PC-9 (cell line): ENCODE data around the gene SAG.

ENCODE experiments used
- EZH2 ChIP-seq: fragments of 200-600 bp; sonication (generic); IDR thresholded peaks from 2 replicates; pipeline ENCODE4 v1.8.0; 2017; ENCODE audit warnings: antibody characterized with exemption, low read depth
- TF ChIP-seq, protein P1 (sequence below): fragments of 200-600 bp; sonication (generic); conservative IDR thresholded peaks from 2 replicates; pipeline ENCODE4 v1.6.1; 2017; ENCODE audit warnings: mixed run types, antibody characterized with exemption, mild to moderate bottlenecking, moderate library complexity

DNA sequence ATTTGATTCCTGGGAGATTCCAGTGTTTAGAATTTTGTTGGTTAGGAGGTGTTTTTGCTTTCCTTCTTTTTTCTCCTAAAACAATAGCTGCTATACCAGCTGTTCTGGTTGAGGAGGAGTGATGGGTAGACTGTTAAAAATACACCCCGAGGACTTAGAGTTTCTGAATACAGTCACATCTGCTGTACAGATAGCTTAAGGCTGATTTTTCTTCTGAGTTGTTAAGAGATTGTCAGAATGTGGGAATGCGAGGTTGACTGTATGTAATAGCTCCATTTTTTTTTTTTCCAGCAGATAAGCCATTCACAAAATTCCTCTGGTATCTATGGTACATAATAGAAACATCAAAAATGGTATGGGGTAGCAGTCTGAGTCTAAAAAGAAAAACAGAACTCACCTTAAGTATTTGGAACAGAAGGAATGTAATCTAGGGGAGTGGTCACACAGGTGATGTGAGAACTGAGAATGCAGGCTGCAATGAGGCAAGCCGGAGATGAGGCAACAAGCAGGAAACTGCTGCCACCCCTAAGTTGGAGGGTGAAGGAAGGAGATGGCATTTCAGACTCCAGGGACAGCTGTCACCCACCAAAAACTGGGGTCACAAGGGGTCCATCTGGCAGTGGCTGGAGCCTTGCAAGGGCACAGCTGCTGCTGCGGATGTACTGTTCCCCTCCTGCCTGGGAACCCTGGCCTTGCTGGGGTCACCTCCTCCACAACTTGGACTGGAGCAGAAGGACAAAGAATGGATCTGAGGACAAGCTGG lies 49.1 kb downstream of the SAG start:
- TF ChIP-seq, protein P1, sequence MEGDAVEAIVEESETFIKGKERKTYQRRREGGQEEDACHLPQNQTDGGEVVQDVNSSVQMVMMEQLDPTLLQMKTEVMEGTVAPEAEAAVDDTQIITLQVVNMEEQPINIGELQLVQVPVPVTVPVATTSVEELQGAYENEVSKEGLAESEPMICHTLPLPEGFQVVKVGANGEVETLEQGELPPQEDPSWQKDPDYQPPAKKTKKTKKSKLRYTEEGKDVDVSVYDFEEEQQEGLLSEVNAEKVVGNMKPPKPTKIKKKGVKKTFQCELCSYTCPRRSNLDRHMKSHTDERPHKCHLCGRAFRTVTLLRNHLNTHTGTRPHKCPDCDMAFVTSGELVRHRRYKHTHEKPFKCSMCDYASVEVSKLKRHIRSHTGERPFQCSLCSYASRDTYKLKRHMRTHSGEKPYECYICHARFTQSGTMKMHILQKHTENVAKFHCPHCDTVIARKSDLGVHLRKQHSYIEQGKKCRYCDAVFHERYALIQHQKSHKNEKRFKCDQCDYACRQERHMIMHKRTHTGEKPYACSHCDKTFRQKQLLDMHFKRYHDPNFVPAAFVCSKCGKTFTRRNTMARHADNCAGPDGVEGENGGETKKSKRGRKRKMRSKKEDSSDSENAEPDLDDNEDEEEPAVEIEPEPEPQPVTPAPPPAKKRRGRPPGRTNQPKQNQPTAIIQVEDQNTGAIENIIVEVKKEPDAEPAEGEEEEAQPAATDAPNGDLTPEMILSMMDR = no peak
- TF ChIP-seq EZH2 = no peak
